ENCODE data around the gene ARMS2. TPM values are rescaled to one million over a fixed set of nuclear protein-coding genes. Genes with fewer than 3 reads are reported as not detected.
A peak's percentile ranks its signal among the peaks of the same experiment; 100 is the strongest.

The ARMS2 gene
- total RNA-seq, 1 donor from 2014 or later: not detected

GRCh38 chr10:122487174-122487765 lies 32.8 kb downstream of the ARMS2 start:
- DNase-seq (ENCODE audit: low spot score) (no peak), ATAC-seq (no peak)
- intact Hi-C loops (cut with DNase I): no loop called here

DNA sequence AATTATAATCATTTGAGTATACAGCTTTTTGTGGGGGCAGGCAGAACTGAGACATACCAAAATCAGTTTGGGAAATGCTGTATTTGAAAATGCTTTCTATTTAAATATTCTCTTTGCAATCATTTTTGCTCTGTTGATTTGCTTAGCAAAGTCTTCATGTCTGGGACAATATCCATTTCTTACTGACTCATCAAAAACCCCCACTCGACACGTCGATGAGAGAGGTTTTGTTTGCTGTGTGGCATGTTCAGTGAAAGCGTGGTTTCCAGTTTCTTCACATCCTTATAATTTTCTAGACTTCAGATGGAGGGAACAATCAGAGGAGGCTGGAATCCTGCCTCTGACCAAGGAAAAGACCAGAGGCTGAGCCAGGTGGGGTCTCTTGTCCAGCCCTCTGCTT lies 35.8 kb downstream of the ARMS2 start:
- intact Hi-C loops (cut with DNase I): no loop called here
- DNase-seq (ENCODE audit: low spot score) (no peak), ATAC-seq (no peak)

GRCh38 chr10:122490786-122491680 lies 36.6 kb downstream of the ARMS2 start:
- DNase-seq (ENCODE audit: low spot score) (no peak), ATAC-seq (no peak)
- intact Hi-C loops (cut with DNase I): no loop called here

DNA sequence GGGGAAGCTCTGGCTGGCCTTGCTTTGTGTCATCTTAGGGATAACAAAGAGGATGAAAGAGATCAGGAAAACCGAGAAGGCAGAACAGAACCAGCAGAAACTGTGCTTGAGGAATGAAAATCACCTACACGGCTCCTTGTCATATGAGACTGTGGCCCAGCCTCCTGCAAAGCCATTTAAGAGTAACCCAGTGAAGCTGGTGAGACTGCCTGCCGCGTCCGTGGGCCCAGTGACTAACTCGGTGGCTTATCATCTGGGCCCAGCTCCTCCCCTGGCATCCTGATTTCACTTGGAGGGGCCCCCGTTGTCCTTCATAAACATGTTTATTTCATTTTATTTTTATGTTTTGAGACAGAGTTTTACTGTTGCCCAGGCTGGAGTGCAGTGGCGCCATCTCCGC lies 37.6 kb downstream of the ARMS2 start:
- intact Hi-C loops (cut with DNase I): no loop called here

DNA sequence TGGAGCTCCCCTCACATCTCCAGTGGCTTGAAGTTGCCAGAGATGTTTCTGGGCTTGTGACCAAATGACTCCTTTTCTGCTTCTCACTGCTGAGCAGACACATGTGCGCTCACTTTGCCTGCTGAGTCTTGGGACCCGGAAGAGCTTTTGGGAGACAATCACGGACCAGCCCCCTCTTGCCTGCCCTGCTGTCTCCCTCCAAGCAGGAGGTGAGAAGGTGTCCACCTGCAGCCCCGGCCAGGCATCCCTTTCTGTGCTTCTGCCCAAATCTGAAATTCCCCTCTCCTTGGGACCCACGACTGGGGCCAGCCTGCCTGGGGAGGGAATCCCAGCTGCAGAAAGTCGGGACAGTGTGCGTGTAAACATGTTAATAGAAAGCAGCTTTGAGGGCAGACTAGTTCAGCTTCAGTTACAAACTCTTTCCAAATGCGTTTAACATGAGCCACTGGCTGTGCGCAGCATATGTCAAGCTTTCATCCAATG lies 38.6 kb downstream of the ARMS2 start:
- DNase-seq (ENCODE audit: low spot score): peak; percentile 64
- ATAC-seq: peak; percentile 87
- intact Hi-C loops (cut with DNase I): no loop called here

More for the DNA sequence above, 37.6 kb downstream of the ARMS2 start:
- DNase-seq (ENCODE audit: low spot score) (peak; percentile 37), ATAC-seq (no peak)

DNA sequence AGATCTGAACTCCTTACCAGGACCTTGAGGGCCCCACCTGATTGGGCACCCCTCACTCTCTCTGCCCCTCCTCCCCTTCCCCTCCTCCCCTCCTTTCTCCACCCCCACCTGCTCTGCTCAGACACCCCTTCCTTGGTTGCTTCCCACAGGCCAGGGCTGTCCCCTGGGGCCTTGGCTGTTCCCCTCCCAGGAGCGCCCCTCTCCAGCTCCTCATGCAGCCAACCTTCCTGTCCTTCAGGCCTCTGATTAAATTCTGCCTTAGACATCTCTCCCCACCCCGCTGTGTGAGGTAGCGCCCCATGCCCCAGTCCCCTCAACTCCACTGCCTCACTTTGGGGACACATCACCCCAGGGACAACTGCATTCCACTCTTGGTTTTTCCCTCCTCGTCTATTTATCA lies 39.3 kb downstream of the ARMS2 start:
- ATAC-seq: no peak
- intact Hi-C loops (cut with DNase I): no loop called here
- peak; percentile 42 for DNase-seq (ENCODE audit: low spot score)

DNA sequence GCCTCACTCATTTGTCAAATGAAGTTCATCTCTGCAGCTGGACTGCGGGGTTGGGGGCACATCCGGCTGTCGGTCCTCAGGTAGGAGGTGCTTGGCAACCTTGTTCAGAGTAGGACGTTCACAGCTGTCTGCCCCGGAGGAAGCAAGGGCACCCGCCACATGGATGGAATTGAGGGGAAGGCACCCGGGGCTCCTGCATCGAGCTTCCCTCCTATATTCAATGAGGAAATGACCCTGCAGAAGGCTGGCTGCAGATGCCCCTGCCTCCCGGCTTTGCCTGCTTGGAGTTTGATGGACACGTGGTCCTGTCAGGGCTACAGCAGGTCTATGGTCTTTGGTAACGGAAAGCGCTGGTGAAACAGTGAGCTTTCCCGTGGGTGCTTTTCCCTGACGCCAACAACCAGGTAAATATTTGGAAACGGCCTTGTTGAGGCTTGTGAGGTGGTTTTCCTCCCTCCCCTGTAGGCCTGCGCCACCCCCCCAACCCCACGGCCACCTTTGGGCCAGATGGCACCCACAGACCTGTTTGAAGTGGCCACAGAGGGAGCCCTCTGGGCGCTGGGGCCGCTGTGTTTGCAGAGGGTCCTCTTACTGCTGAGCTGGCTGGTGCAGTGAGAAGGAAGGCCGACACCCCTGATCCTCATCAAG lies 39.8 kb downstream of the ARMS2 start:
- peak; percentile 48 for DNase-seq (ENCODE audit: low spot score)
- no peak for ATAC-seq
- intact Hi-C loops (cut with DNase I): no loop called here

DNA sequence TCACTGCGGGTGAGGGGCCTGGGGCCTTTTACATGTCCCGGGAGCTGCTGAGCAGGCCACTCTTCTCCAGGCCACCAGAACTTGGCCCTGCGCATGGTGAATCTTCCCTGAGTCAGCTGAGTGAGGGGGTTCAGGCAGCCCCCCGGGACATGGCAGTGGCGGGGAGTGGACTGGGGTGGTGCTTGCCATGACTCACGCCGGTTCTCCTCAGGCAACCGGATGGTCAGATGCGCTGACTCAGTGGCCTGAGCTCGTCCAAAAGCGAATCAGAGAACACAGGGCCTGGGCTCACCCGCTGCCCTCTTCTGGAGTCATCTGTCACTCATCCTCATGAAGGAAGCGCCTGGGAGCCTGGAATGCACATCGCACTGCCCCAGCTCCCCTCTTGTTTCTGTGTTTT lies 40.4 kb downstream of the ARMS2 start:
- peak; percentile 53 for ATAC-seq
- intact Hi-C loops (cut with DNase I): no loop called here

DNA sequence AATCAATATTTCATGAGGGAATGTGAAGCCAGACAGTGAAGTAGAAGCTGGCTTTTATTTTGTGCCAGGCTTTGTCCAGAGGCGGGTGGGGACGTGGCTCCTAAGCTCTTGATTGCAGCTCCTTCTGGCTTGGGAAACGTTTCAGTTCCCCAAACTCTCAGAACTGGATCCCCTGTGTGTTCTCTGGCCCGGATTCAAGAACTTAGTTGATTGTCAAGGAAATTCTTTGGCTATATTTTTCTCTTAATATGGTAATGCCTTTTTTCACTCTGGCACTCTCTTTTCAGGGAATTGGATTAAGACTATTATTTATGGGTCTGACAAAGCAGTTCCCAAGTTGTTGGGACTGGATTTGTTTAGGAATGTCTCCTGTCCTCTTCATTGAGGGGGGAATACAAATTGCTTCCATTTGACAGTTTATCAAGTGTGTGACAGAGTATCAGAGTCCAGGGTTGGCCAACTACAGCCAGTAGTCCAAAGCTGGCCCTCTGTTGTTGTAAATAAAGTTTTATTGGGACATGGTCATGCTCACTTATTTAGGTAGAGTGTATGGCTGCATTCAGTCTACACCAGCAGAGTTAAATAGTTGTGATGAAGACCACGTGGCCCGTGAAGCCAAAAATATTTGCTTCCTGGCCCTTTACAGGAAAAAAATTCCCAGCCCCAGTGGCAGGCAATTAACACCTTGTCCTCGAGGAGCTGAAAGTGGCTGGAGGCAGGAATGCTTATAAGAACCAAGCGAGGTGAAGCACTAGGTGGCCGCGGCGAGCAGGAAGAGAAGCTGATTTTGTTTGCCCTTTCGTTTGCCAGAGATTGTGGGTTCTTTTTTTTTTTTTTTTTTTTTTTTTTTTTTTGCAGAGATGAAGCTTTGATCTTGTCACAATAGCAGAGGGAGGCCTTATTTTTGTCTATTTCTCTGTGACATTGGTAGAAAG lies 41.2 kb downstream of the ARMS2 start:
- DNase-seq (ENCODE audit: low spot score) (peak; percentile 56), ATAC-seq (peak; percentile 31)
- intact Hi-C loops (cut with DNase I): no loop called here

More for the DNA sequence above, 40.4 kb downstream of the ARMS2 start:
- DNase-seq (ENCODE audit: low spot score): peak; percentile 61

DNA sequence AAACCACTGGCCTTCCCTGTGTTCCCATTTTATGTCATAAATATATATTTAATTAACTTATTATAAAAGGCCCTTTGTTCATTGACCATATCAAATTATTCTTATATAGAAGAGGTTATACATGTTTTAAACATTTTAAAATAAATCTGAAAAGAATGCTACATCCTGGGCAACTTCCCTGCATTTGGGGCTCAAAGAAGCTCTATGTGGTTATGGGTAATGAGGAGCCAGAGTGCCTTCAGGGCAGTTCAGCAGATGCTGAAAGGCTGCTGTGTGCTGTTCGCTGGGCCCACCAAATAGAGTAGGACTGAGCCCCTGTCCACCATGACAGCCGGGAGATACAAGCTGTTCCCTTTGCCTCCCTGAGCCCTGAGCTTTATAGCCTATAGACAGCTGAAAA lies 42.8 kb downstream of the ARMS2 start:
- ATAC-seq (no peak), DNase-seq (ENCODE audit: low spot score) (peak; percentile 18)
- intact Hi-C loops (cut with DNase I): no loop called here

DNA sequence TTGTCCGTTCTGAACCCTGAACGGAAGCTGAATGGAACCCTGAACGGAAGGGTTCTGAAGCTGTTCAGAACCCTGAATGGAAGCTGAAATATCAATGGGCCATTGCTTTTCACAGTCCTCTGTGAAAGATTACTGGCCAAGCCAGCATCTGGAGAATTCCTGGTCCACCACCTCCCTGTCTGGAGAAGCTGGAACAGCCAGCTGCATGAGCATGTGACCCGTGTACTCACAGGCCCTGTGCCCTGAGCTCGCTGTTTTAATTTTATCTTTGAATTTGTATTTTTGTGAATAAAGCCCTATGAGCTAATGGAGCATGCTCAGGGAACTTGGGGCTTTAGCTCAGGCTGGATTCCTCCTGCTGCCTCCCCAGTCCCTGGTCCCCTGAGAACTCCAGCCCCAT lies 44.1 kb downstream of the ARMS2 start:
- peak; percentile 52 for DNase-seq (ENCODE audit: low spot score)
- ATAC-seq: peak; percentile 73
- intact Hi-C loops (cut with DNase I): no loop called here

- ATAC-seq (peak; percentile 4), DNase-seq (ENCODE audit: low spot score) (no peak)
- intact Hi-C loops (cut with DNase I): no loop called here
Measured at GRCh38 chr10:122499012-122499411, 44.6 kb downstream of the ARMS2 start.

DNA sequence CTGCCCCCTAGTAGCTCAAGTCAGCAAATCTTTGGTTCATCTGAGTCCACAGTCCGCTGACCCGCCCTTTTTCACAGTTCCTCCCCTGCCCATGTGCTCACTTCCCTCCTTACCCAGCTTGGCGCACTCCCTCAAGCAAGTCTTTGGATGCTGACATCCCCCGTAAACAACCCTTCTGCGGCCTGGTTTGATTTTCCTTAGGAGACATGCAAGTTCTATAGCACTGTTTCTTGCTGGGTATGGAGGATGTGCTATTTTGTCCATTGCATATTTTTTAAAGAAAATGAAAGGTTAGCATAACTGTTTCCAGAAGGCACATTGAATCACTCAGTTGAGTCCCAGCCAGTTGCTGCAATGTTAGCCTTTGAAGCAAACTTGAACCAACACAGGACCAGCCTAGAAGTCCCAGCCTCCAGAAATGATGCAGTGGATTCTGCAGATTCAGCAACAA lies 45.1 kb downstream of the ARMS2 start:
- DNase-seq (ENCODE audit: low spot score) (no peak), ATAC-seq (peak; percentile 83)

DNA sequence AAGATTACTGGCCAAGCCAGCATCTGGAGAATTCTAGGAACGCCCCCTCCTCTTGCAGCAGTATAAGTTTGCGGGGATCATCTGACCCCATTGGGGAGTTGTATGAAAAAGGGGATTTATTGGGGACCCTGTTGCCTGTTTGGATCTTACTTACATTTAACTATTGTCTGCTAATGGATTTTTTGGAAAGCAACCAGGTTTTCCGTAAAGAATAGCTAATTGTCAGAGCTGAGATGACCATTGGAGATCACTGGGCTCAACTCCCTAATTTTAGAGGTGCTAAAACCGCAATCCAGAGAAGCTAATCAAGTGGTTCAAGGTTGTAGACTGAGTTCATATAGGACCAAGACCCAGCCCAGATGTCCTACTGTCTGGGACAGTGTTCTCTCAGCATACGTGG lies 45.7 kb downstream of the ARMS2 start:
- DNase-seq (ENCODE audit: low spot score) (no peak), ATAC-seq (no peak)
- intact Hi-C loops (cut with DNase I): no loop called here

More for the DNA sequence above, 45.1 kb downstream of the ARMS2 start:
- intact Hi-C loops (cut with DNase I): no loop called here

DNA sequence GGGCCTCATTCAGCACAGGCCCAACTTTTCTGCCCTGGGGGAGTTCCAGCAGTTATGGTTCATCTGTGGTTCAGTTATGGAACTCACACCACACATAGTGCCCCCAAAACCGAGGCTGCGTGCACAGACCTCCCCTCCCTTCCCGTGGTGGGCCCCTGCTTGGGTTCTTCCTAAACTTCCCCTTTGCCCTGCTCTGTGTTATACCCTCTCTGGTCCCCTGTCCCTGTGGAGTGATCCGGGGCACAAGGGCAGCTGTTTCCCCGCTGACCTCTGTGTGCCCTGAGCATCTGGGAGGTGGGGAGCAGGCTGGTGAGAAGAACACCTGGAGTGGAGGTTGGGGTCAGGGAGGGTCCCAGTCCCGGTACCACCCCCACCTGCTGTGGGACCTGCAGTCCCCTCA lies 46.3 kb downstream of the ARMS2 start:
- intact Hi-C loops (cut with DNase I): no loop called here
- no peak for ATAC-seq

DNA sequence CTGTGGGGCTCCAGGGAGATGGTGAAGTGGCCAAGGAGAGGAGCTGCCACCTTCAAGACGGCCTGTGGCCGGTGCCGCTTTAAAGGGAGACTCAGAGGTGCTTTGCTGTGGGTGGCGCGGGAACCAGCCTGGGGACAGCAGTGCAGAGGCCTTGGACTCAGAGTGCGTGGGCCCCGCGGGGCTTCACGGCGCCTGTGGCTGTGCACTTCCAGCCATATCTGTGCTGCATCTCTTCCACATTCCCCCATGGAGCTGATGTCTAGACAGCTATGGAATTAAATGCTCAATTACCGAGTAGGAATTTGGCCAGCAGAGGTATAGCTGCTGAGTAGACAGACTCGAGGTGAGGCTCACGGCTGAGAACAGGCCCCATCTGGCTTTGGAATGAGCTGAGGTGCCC lies 48.6 kb downstream of the ARMS2 start:
- DNase-seq (ENCODE audit: low spot score) (peak; percentile 35), ATAC-seq (no peak)
- intact Hi-C loops (cut with DNase I): no loop called here

More for the DNA sequence above, 46.3 kb downstream of the ARMS2 start:
- no peak for DNase-seq (ENCODE audit: low spot score)

- DNase-seq (ENCODE audit: low spot score): no peak
- ATAC-seq: no peak
- intact Hi-C loops (cut with DNase I): no loop called here
Measured at GRCh38 chr10:122503886-122504609, 49.6 kb downstream of the ARMS2 start.

DNA sequence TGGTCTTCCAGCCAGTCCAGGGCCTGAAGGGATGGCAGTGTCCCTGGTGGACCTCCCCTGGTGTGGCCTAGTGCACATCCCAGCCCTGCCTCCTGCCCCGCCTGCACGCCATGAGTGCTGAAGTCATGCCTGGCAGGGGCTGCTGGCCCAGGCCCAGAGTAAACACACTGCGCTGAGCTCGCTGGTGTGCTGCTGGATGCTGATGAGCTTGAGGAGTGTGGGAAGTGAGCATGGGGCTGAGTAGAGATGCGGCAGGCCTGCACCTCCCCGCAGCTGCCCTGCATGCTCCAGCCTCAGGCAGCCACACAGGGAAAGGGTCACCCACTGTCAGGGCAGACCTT lies 50.1 kb downstream of the ARMS2 start:
- ATAC-seq (peak; percentile 97), DNase-seq (ENCODE audit: low spot score) (peak; percentile 93)
- intact Hi-C loops (cut with DNase I): no loop called here
